GM12872 (cell line): ENCODE data around the gene FOXO3.

ENCODE experiments used
- TF ChIP-seq, protein P1 (sequence below): IDR thresholded peaks from 3 replicates; pipeline ENCODE4 v1.5.1; 2011; ENCODE audit warnings: low read depth, mild to moderate bottlenecking, low read length, moderate library complexity; ENCODE audit not compliant: insufficient read depth

Gene FOXO3

DNA sequence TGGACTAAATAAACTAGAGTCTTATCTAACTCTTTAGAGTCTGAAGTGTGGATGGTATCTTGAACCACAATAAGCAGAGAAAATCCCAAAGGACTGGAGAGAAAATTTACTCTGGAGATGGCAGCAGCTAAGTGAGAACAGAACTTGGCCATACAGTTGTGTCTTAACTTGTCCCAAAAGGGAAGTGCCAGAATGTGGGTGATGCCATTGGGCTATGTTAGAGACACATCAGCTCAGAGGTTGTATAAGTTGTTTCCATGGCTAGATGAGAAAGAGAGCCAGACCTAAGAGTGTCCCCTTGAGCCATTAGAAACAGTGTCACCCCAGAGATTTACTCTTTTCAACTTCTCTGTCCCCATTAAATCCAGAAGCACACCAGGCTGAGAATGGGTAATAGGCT is 36.2 kb downstream of the FOXO3 start:
- TF ChIP-seq, protein P1, sequence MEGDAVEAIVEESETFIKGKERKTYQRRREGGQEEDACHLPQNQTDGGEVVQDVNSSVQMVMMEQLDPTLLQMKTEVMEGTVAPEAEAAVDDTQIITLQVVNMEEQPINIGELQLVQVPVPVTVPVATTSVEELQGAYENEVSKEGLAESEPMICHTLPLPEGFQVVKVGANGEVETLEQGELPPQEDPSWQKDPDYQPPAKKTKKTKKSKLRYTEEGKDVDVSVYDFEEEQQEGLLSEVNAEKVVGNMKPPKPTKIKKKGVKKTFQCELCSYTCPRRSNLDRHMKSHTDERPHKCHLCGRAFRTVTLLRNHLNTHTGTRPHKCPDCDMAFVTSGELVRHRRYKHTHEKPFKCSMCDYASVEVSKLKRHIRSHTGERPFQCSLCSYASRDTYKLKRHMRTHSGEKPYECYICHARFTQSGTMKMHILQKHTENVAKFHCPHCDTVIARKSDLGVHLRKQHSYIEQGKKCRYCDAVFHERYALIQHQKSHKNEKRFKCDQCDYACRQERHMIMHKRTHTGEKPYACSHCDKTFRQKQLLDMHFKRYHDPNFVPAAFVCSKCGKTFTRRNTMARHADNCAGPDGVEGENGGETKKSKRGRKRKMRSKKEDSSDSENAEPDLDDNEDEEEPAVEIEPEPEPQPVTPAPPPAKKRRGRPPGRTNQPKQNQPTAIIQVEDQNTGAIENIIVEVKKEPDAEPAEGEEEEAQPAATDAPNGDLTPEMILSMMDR, result no peak

DNA sequence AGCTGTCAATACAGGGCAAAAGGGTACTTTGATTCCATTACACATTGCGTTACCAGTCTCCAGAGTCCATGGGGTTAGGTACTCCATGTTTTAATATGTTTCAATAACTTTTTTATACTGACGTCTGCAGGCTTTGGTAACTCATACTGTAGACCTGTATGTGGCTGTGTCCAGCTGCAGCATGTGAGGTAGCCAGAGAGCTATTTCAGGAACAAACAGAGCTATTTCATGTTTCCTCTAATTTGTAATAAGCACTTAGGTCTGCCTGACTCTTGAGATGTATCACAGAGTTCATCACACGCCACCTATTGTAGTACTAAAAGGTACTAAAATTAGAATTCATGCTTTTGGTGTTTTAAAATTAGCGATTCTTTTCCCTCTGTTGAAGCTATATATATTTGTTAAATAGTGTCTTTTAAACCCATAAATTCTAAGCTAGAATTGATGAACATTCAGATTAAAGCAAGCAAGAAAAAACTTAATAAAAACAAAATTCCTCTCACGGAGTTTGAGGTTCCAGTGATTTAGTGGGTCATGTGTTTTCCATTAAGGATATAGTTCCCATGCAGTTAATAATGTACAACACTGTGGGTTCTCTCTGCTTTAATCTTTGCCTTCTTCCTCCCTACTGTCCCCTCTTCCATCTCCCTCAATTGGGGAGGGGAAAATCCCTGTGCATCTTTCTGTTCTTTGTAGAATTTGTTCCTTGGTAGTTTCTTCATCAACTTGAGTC is 37.0 kb downstream of the FOXO3 start:
- TF ChIP-seq, protein P1, result no peak

DNA sequence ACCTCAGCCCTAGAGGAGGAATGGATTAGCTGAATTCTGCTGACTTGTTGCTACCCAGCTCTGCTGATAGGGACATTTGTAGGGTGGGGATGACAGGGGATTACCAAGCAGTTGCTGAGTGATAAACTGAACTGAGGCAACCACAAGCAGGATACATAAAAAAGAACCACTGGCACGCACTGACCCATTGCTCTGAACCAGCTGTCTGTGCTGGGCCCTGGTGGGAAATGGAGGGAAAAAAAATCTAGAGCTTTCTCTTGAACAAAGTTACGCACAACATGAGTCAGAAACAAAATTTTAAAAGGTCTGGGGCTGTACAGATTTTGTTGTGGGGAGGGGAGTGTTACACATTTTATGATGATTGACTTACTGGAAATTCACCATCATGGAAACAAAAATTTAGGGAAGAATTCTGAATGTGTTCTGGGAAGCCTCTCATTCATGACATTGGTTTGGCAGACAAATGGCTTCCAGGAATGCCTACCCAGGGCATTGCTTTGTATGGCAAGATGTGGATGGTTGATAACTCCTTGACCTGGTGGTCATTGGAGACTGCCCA is 37.7 kb downstream of the FOXO3 start:
- TF ChIP-seq, protein P1, result no peak

DNA sequence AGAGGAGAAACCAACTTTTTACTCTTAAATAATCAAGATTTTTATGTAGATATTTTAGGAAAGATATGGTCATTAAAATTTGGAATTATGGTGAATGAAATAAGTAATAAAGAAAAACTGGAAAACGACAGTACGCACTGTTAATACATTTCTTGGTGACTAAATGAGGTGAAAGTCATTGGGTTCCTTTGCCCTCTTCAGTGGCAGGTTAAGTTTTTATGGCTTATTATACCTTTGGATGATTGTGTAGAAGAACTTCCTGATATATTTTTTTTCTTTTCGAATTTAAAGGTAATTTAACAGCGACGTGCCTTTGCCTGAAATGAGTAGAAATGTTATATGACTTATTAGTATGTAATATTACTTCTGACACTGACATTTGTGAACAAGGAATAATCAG is 43.4 kb downstream of the FOXO3 start:
- TF ChIP-seq, protein P1, result no peak

DNA sequence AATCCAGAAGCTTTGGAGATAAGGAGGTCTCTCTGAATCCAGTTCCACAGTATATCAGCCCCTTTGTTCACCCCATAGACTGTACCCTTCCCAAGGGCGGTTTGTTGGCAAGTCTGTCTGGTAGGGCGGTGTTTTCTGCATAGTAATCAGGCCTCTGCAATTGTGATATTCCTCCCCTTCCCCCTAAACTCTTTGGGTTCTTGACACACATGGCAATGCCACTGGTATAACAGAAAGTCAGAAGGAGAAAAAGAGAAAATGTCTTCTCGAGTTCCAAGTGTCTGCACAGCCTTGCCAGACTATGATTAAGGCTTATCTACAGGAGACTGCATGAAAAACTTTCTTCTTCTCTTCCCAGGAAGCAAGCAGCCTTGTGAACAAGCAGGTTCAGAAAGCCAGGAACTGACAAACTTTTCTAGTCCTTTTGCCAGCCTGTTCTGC is 45.6 kb downstream of the FOXO3 start:
- TF ChIP-seq, protein P1, result no peak

DNA sequence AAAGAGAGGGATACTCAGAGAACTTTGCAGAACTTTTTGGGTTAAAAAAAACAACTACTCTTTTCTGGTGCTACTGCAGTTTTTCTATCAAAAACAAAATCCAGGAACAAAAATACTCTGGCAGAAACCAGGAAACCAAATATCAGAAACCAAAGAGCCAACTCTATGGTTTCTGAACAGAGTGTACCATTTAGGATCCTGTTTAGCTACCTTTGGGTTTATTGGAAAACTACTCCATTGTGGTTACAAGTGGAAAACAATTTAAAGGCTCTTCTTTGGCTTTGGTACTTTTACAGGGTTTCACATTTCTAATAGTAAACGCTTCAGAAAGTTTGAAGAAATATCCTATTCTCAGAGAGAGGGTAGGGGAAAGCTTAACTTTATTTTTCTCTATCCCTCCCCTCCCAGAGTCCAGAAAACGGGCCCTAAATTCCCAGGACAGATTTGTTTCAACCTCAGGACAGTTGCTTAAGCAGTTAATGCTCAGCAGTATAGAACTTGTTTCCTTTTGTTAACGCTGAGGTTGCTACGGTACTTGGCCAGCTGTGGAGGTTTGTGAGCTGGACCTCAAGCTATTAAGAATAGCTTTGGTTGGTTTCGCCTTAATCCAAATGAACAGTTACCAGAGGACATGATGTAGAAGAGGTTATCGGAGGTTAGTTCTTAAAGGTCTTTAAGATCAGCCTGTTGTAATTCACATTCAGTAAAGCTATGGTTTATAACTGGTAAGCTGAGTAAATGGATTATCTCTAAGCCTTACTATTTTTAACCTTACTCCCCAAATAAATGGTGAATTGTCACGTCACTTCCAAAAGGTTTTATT is 47.9 kb downstream of the FOXO3 start:
- TF ChIP-seq, protein P1, result no peak

DNA sequence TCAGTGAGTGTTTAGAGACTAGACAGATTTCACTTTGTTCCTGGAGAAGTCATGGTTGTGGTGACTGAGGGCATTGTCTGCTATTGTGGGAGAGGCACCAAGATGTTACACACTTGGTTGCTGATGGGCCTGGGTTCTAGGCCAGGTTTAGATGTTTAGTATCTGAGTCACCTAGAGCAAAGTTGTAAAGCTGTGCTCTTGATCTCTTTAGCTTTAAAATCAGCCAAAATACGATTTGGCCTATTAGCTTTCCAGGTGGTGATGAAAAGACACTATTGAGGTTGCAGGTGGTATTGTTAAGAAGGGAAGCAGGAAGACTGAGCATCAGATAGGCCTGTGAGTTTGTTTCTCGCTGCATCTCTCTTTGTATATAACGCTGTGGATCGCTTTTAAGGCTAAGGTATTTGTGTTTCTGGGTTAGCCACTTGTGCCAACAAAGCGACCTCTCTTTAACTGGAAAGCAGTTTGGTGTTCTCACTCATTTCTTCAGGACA is 48.6 kb downstream of the FOXO3 start:
- TF ChIP-seq, protein P1, result no peak
